GM12874 (cell line): ENCODE results near the gene MAGI2.

Experiments
- CTCF ChIP-seq: IDR thresholded peaks from 2 replicates; pipeline ENCODE4 v1.5.1; 2011; ENCODE audit warnings: low read depth, mild to moderate bottlenecking, control low read depth, low read length, moderate library complexity; ENCODE audit not compliant: insufficient read depth

The MAGI2 gene

GRCh38 chr7:78472519-78472918 lies 980.9 kb downstream of the MAGI2 start:
- TF ChIP-seq CTCF: no peak

- no peak for TF ChIP-seq CTCF
Observed at GRCh38 chr7:78465894-78466293, 987.6 kb downstream of the MAGI2 start.

GRCh38 chr7:78463039-78463438 lies 990.4 kb downstream of the MAGI2 start:
- no peak for TF ChIP-seq CTCF

- no peak for TF ChIP-seq CTCF
Observed at GRCh38 chr7:78450706-78451105, 1002.8 kb downstream of the MAGI2 start.

GRCh38 chr7:78448911-78449310 lies 1004.6 kb downstream of the MAGI2 start:
- no peak for TF ChIP-seq CTCF

- no peak for TF ChIP-seq CTCF
Observed at GRCh38 chr7:78444267-78444666, 1009.2 kb downstream of the MAGI2 start.

GRCh38 chr7:78443811-78444210 lies 1009.7 kb downstream of the MAGI2 start:
- TF ChIP-seq CTCF: no peak

GRCh38 chr7:78441737-78442136 lies 1011.7 kb downstream of the MAGI2 start:
- TF ChIP-seq CTCF: no peak
